ENCODE measurements around the gene ASB13. TPM values are rescaled to one million over a fixed set of nuclear protein-coding genes. Genes with fewer than 3 reads are reported as not detected.

Gene ASB13
- total RNA-seq, 4 donors from 2014 or later: 11.6 to 18.6 (median 16.5) TPM

- H3K27ac ChIP-seq: no peak overlapping the region
- H3K27me3 ChIP-seq: no peaks in the 10 kb centered on the region
- 51% methylated on average over 5 of the region's 5 CpGs for WGBS
- no peaks in the 10 kb centered on the region for H3K9me3 ChIP-seq
- H3K36me3 ChIP-seq: no peaks in the 10 kb centered on the region
- DNase-seq (ENCODE audit: low spot score in 2 of 2): no peak
- no peak overlapping the region for H3K4me3 ChIP-seq
- H3K4me1 ChIP-seq: peaks cover 17% of the 10 kb centered on the region
- TF ChIP-seq EP300 (IDR thresholded peaks at IDR 0.05): no peak
- no peak for TF ChIP-seq POLR2A (IDR thresholded peaks at IDR 0.05)
- TF ChIP-seq POLR2AphosphoS5 (IDR thresholded peaks at IDR 0.05): no peak
- TF ChIP-seq, protein P1, sequence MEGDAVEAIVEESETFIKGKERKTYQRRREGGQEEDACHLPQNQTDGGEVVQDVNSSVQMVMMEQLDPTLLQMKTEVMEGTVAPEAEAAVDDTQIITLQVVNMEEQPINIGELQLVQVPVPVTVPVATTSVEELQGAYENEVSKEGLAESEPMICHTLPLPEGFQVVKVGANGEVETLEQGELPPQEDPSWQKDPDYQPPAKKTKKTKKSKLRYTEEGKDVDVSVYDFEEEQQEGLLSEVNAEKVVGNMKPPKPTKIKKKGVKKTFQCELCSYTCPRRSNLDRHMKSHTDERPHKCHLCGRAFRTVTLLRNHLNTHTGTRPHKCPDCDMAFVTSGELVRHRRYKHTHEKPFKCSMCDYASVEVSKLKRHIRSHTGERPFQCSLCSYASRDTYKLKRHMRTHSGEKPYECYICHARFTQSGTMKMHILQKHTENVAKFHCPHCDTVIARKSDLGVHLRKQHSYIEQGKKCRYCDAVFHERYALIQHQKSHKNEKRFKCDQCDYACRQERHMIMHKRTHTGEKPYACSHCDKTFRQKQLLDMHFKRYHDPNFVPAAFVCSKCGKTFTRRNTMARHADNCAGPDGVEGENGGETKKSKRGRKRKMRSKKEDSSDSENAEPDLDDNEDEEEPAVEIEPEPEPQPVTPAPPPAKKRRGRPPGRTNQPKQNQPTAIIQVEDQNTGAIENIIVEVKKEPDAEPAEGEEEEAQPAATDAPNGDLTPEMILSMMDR (IDR thresholded peaks at IDR 0.05): no peak
These were observed 15.5 kb upstream of the ASB13 start for GRCh38 chr10:5681930-5682329.

GRCh38 chr10:5679606-5680005 lies 13.2 kb upstream of the ASB13 start:
- Histone ChIP-seq H3K27me3 (no peaks in the 10 kb centered on the region), H3K4me3 (no peak overlapping the region), H3K27ac (no peak overlapping the region), H3K4me1 (peaks cover 6% of the 10 kb centered on the region), H3K9me3 (no peaks in the 10 kb centered on the region), H3K36me3 (no peaks in the 10 kb centered on the region)
- no peak for DNase-seq (ENCODE audit: low spot score in 2 of 2)
- WGBS: 84% methylated on average over 2 of the region's 2 CpGs
- TF ChIP-seq POLR2AphosphoS5 (IDR thresholded peaks at IDR 0.05): no peak
- no peak for TF ChIP-seq EP300 (IDR thresholded peaks at IDR 0.05)
- TF ChIP-seq, protein P1 (IDR thresholded peaks at IDR 0.05): no peak
- no peak for TF ChIP-seq POLR2A (IDR thresholded peaks at IDR 0.05)

GRCh38 chr10:5679037-5679435 lies 12.6 kb upstream of the ASB13 start:
- Histone ChIP-seq H3K9me3 (no peaks in the 10 kb centered on the region), H3K4me1 (peaks cover 2% of the 10 kb centered on the region), H3K4me3 (no peak overlapping the region), H3K27ac (no peak overlapping the region), H3K36me3 (no peaks in the 10 kb centered on the region), H3K27me3 (no peaks in the 10 kb centered on the region)
- TF ChIP-seq POLR2AphosphoS5 (IDR thresholded peaks at IDR 0.05): no peak
- no peak for TF ChIP-seq POLR2A (IDR thresholded peaks at IDR 0.05)
- 85% methylated on average over 3 of the region's 3 CpGs for WGBS
- no peak for DNase-seq (ENCODE audit: low spot score in 2 of 2)

GRCh38 chr10:5678397-5679036 lies 12.1 kb upstream of the ASB13 start:
- 74% methylated on average over 9 of the region's 9 CpGs for WGBS
- H3K27me3 ChIP-seq: no peaks in the 10 kb centered on the region
- TF ChIP-seq EP300 (IDR thresholded peaks at IDR 0.05) (no peak), POLR2A (IDR thresholded peaks at IDR 0.05) (no peak), POLR2AphosphoS5 (IDR thresholded peaks at IDR 0.05) (no peak)
- TF ChIP-seq, protein P1 (IDR thresholded peaks at IDR 0.05): no peak
- no peak for DNase-seq (ENCODE audit: low spot score in 2 of 2)
- no peak overlapping the region for H3K27ac ChIP-seq
- H3K4me3 ChIP-seq: no peak overlapping the region
- H3K4me1 ChIP-seq: no peaks in the 10 kb centered on the region
- H3K36me3 ChIP-seq: no peaks in the 10 kb centered on the region
- H3K9me3 ChIP-seq: no peaks in the 10 kb centered on the region

- TF ChIP-seq EP300 (IDR thresholded peaks at IDR 0.05) (no peak), POLR2A (IDR thresholded peaks at IDR 0.05) (no peak), POLR2AphosphoS5 (IDR thresholded peaks at IDR 0.05) (no peak)
- TF ChIP-seq, protein P1 (IDR thresholded peaks at IDR 0.05): no peak
- WGBS: 84% methylated on average over 8 of the region's 8 CpGs
- Histone ChIP-seq H3K4me3 (no peak overlapping the region), H3K4me1 (peaks cover 12% of the 10 kb centered on the region), H3K27me3 (no peaks in the 10 kb centered on the region), H3K36me3 (no peaks in the 10 kb centered on the region), H3K9me3 (no peaks in the 10 kb centered on the region), H3K27ac (no peak overlapping the region)
- DNase-seq (ENCODE audit: low spot score in 2 of 2): no peak
These were observed 4.4 kb upstream of the ASB13 start for GRCh38 chr10:5670662-5671375.
